ENCODE data around the gene ANP32B.

ANP32B gene

GRCh38 chr9:98062161-98062560, 79.0 kb downstream of the ANP32B start:
- H3K4me3 ChIP-seq (ENCODE audit: control insufficient read depth, low read depth, low read length) = no peak overlapping the region
- TF ChIP-seq CTCF (conservative IDR thresholded peaks at IDR 0.05; ENCODE audit: control insufficient read depth, insufficient read depth, low read depth, low read length) = no peak
- no peak for DNase-seq (ENCODE audit: low read depth)

GRCh38 chr9:98064623-98065392, 81.7 kb downstream of the ANP32B start:
- no peak for TF ChIP-seq CTCF (conservative IDR thresholded peaks at IDR 0.05; ENCODE audit: control insufficient read depth, insufficient read depth, low read depth, low read length)
- no peak overlapping the region for H3K4me3 ChIP-seq (ENCODE audit: control insufficient read depth, low read depth, low read length)
- DNase-seq (ENCODE audit: low read depth) = no peak
